C4-2B (cell line): ENCODE data around the gene SCN2A.
"Not testable (repeated sequence)": the region's sequence is repeated elsewhere in the genome, so short reads cannot be mapped to it uniquely, and the experiment has no call there.

Experiments
- H3K27ac ChIP-seq: fragments of 450-650 bp; 2 replicates; pipeline ENCODE4 v1.5.1; 2017
- ZFX ChIP-seq: fragments of 450-650 bp; IDR thresholded peaks from 2 replicates; pipeline ENCODE4 v1.6.1; 2017
- TF ChIP-seq, protein P1 (sequence below): fragments of 450-650 bp; conservative IDR thresholded peaks from 2 replicates; pipeline ENCODE4 v1.5.1; 2017; ENCODE audit warnings: mild to moderate bottlenecking

Gene SCN2A

GRCh38 chr2:165313509-165313908 is 74.3 kb downstream of the SCN2A start:
- H3K27ac ChIP-seq: no peak overlapping the region
- TF ChIP-seq ZFX: no peak
- TF ChIP-seq, protein P1, sequence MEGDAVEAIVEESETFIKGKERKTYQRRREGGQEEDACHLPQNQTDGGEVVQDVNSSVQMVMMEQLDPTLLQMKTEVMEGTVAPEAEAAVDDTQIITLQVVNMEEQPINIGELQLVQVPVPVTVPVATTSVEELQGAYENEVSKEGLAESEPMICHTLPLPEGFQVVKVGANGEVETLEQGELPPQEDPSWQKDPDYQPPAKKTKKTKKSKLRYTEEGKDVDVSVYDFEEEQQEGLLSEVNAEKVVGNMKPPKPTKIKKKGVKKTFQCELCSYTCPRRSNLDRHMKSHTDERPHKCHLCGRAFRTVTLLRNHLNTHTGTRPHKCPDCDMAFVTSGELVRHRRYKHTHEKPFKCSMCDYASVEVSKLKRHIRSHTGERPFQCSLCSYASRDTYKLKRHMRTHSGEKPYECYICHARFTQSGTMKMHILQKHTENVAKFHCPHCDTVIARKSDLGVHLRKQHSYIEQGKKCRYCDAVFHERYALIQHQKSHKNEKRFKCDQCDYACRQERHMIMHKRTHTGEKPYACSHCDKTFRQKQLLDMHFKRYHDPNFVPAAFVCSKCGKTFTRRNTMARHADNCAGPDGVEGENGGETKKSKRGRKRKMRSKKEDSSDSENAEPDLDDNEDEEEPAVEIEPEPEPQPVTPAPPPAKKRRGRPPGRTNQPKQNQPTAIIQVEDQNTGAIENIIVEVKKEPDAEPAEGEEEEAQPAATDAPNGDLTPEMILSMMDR: no peak

DNA sequence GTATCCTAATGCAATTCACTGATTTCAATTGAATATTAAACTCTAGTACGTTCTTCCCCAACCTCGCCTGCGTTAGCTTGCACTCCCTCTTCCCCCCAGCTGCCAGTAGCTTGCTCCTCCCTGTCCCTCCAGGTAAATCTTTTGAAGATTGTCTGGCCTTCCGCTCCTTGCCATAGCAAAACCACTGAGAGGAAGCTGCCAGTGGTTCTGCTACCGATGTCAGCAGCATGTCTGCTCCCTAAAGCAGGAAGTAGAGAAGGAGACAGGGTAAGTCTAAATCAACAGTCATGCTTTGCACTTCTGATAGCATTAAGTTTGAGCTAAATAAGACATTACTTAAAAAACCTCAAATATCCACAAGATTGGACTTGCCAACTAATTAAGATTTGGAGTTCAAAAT is 89.1 kb downstream of the SCN2A start:
- H3K27ac ChIP-seq: no peak overlapping the region
- TF ChIP-seq, protein P1: no peak
- TF ChIP-seq ZFX: no peak

DNA sequence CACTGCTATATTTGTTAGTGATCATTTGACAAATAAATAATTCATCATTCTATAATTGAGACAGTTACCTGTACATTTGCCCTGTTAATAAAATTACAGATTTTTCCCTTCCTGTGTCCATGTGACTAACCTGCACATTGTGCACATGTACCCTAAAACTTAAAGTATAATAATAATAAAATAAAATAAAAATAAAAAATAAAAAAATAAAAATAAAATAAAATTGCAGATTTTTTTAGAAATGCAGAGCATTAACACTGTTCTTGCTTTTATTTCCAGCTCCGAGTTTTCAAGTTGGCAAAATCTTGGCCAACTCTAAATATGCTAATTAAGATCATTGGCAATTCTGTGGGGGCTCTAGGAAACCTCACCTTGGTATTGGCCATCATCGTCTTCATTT is 105.1 kb downstream of the SCN2A start:
- H3K27ac ChIP-seq: not testable (repeated sequence)

DNA sequence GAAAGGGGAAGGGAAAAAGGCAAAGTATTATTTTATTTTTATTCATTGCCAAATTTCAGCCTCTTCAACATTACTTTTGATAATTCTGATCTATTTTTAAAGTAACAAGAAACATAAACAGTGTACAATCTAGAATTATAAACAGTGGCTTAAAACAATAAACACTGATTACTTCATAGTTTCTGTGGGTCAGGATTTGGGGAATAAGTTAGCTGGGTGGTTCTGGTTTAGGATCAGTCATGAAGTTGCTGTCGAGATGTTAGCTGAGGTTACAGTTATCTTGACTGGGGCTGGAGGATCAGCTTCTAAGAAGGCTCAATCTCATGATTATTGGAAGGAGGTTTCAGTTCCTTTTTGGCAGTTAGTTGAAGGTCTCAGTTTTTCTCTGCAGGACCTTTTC is 109.2 kb downstream of the SCN2A start:
- H3K27ac ChIP-seq: no peak overlapping the region

DNA sequence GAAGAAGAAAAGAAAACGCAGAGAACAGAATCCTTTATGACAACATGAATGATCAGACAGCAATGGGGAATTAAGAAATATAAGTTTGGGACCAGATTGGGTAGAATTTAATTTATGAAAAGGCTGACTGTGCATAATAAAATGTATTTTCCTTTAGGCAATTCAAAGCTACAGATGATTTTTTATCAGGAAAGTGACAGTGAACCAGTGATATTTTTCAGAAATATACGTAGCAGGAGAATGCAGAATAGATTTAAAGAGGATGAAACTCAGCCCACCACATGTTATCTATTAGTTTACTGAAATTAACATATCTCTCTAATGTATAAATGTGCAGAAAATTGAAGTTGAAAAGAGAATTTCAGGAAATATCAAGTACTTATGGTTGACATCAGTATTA is 110.0 kb downstream of the SCN2A start:
- H3K27ac ChIP-seq: no peak overlapping the region
- TF ChIP-seq, protein P1: no peak
- no peak for TF ChIP-seq ZFX

More for the DNA sequence above, 109.2 kb downstream of the SCN2A start:
- no peak for TF ChIP-seq ZFX
- TF ChIP-seq, protein P1: no peak

- no peak for TF ChIP-seq ZFX
- TF ChIP-seq, protein P1: no peak
- no peak overlapping the region for H3K27ac ChIP-seq
These were observed 118.5 kb downstream of the SCN2A start for GRCh38 chr2:165357758-165358157.

GRCh38 chr2:165361514-165361913 is 122.3 kb downstream of the SCN2A start:
- no peak overlapping the region for H3K27ac ChIP-seq
- no peak for TF ChIP-seq ZFX
- TF ChIP-seq, protein P1: no peak

DNA sequence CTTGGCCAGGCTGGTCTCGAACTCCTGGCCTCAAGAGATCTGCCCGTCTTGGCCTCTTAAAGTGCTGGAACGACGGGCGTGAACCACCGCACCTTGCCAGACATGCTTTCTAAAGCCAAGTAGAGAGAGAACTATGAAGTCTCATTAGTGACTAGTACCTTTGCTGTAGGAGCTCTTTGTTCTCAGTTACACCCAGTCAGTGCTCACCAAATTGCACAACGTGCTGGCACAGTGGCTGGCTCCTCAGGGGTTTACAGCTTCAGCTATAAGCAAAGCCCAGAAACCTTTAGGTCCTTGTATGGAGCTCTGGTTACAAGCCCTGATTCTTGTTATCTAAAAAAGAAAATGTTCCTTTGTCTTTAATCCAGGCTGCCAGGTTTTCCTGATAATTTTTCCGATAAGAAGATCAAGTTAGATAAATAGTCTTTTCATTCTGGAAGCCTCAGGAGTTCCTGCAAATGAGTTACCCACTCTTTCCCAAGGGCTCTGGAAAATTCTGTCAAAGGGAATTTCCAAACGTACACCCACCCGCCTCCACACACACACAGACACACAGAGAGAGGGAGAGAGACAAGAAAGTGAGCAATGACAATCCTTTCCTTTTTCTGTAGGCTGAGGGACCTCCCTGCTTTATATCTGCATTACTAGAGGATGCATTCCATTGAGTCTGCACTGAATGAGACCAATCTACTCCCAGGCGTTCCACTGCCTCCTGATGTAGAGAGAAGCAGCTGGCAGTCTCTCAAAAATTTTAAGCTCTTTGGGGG is 130.1 kb downstream of the SCN2A start:
- peak overlapping the region; percentile 65 for H3K27ac ChIP-seq
- TF ChIP-seq ZFX: no peak
- TF ChIP-seq, protein P1: no peak
